ENCODE measurements around the gene ADCY2.

ADCY2 gene

GRCh38 chr5:7445831-7446230 lies 49.9 kb downstream of the ADCY2 start:
- Histone ChIP-seq H3K9ac (no peak overlapping the region), H3K4me1 (ENCODE audit: low read depth, poor library complexity, severe bottlenecking) (no peaks in the 10 kb centered on the region), H3K27ac (no peak overlapping the region), H4K20me1 (ENCODE audit: insufficient read depth) (no peaks in the 10 kb centered on the region), H3K79me2 (ENCODE audit: insufficient read depth, low read depth) (no peaks in the 10 kb centered on the region), H3K27me3 (ENCODE audit: insufficient read depth, low read depth) (no peaks in the 10 kb centered on the region), H2AFZ (ENCODE audit: low read depth) (no peak overlapping the region), H3K4me3 (IDR thresholded peaks at IDR 0.05; ENCODE audit: insufficient read depth, low read depth, low read length) (no peak overlapping the region), H3K36me3 (ENCODE audit: insufficient read depth) (no peaks in the 10 kb centered on the region), H3K4me2 (no peak overlapping the region)
- no peak for TF ChIP-seq CTCF (conservative IDR thresholded peaks at IDR 0.05; ENCODE audit: low read depth, low read length)

GRCh38 chr5:7446913-7447312 lies 51.0 kb downstream of the ADCY2 start:
- no peak for TF ChIP-seq CTCF (conservative IDR thresholded peaks at IDR 0.05; ENCODE audit: low read depth, low read length)

GRCh38 chr5:7453947-7454346 lies 58.0 kb downstream of the ADCY2 start:
- H3K9ac ChIP-seq, result no peak overlapping the region
- no peaks in the 10 kb centered on the region for H3K27me3 ChIP-seq (ENCODE audit: insufficient read depth, low read depth)
- no peaks in the 10 kb centered on the region for H3K4me1 ChIP-seq (ENCODE audit: low read depth, poor library complexity, severe bottlenecking)
- no peaks in the 10 kb centered on the region for H3K79me2 ChIP-seq (ENCODE audit: insufficient read depth, low read depth)
- no peak overlapping the region for H2AFZ ChIP-seq (ENCODE audit: low read depth)
- no peak overlapping the region for H3K4me2 ChIP-seq
- no peak overlapping the region for H3K27ac ChIP-seq
- H3K4me3 ChIP-seq (IDR thresholded peaks at IDR 0.05; ENCODE audit: insufficient read depth, low read depth, low read length), result no peak overlapping the region
- no peaks in the 10 kb centered on the region for H3K36me3 ChIP-seq (ENCODE audit: insufficient read depth)
- H4K20me1 ChIP-seq (ENCODE audit: insufficient read depth), result no peaks in the 10 kb centered on the region
- TF ChIP-seq CTCF (conservative IDR thresholded peaks at IDR 0.05; ENCODE audit: low read depth, low read length), result no peak

More at GRCh38 chr5:7446913-7447312, 51.0 kb downstream of the ADCY2 start:
- no peak overlapping the region for H3K9ac ChIP-seq
- no peaks in the 10 kb centered on the region for H3K79me2 ChIP-seq (ENCODE audit: insufficient read depth, low read depth)
- no peak overlapping the region for H3K4me3 ChIP-seq (IDR thresholded peaks at IDR 0.05; ENCODE audit: insufficient read depth, low read depth, low read length)
- no peak overlapping the region for H3K4me2 ChIP-seq
- H3K4me1 ChIP-seq (ENCODE audit: low read depth, poor library complexity, severe bottlenecking), result no peaks in the 10 kb centered on the region
- no peaks in the 10 kb centered on the region for H3K27me3 ChIP-seq (ENCODE audit: insufficient read depth, low read depth)
- no peak overlapping the region for H2AFZ ChIP-seq (ENCODE audit: low read depth)
- no peaks in the 10 kb centered on the region for H4K20me1 ChIP-seq (ENCODE audit: insufficient read depth)
- no peaks in the 10 kb centered on the region for H3K36me3 ChIP-seq (ENCODE audit: insufficient read depth)
- no peak overlapping the region for H3K27ac ChIP-seq

- H3K27ac ChIP-seq, result no peak overlapping the region
Observed at GRCh38 chr5:7456206-7456605, 60.3 kb downstream of the ADCY2 start.

More at GRCh38 chr5:7456206-7456605, 60.3 kb downstream of the ADCY2 start:
- Histone ChIP-seq H3K4me3 (IDR thresholded peaks at IDR 0.05; ENCODE audit: insufficient read depth, low read depth, low read length) (no peak overlapping the region), H3K27me3 (ENCODE audit: insufficient read depth, low read depth) (no peaks in the 10 kb centered on the region), H3K79me2 (ENCODE audit: insufficient read depth, low read depth) (no peaks in the 10 kb centered on the region), H3K4me1 (ENCODE audit: low read depth, poor library complexity, severe bottlenecking) (no peaks in the 10 kb centered on the region), H2AFZ (ENCODE audit: low read depth) (no peak overlapping the region), H4K20me1 (ENCODE audit: insufficient read depth) (no peaks in the 10 kb centered on the region), H3K4me2 (no peak overlapping the region), H3K9ac (no peak overlapping the region), H3K36me3 (ENCODE audit: insufficient read depth) (no peaks in the 10 kb centered on the region)
- no peak for TF ChIP-seq CTCF (conservative IDR thresholded peaks at IDR 0.05; ENCODE audit: low read depth, low read length)

Data from KMS-11 (cell line).